ENCODE data around the gene IRX5.

DNA sequence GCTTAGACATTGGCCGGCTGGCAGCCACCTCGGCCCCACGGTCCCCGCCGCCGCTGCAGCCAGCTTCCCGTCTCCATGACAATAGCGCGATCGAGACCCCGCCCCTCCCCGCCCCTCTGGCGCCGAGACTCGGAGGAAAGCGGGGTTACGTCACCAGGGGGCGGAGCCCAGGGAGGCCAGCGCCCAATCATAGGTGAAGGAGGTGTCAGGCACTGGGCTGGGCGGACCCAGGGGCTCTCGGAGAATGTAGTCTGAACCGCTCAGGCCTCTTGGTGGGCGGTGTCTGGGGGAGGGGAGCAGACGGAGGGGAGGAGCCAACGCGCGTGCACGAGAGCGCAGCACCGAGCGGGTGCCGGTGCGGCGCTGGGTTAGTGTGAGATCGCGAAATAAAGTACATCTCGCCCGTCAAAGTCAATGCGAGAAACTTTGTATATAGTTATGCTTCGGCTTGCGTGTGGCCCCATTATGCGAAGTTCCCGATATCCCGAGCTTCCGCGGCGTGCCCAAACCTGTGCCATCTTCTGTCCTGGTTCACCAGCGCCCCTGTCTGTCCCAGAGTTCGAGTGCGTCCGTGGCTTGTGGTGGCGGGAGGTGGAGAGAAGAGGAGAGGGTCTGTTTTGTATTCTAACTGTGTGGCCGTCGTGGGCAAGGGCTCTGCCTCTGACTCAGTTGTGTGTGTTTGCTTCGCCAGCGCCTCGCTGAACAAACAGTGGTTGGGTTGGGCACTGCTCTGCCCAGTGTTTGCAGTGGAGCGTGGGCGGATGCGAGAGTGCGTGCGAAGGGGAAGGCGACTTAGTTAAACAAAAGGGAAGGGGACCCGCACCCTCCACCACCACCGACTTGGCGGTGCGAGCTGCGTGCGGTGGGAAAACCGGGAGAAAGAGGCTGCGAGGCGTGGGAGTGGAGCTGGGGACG lies 1.3 kb upstream of the IRX5 start:
- TF ChIP-seq, protein P1, sequence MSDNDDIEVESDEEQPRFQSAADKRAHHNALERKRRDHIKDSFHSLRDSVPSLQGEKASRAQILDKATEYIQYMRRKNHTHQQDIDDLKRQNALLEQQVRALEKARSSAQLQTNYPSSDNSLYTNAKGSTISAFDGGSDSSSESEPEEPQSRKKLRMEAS (IDR thresholded peaks at IDR 0.05), result no peak
- TF ChIP-seq, protein P2, sequence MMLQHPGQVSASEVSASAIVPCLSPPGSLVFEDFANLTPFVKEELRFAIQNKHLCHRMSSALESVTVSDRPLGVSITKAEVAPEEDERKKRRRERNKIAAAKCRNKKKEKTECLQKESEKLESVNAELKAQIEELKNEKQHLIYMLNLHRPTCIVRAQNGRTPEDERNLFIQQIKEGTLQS (IDR thresholded peaks at IDR 0.05), result no peak
- TF ChIP-seq, protein P3, sequence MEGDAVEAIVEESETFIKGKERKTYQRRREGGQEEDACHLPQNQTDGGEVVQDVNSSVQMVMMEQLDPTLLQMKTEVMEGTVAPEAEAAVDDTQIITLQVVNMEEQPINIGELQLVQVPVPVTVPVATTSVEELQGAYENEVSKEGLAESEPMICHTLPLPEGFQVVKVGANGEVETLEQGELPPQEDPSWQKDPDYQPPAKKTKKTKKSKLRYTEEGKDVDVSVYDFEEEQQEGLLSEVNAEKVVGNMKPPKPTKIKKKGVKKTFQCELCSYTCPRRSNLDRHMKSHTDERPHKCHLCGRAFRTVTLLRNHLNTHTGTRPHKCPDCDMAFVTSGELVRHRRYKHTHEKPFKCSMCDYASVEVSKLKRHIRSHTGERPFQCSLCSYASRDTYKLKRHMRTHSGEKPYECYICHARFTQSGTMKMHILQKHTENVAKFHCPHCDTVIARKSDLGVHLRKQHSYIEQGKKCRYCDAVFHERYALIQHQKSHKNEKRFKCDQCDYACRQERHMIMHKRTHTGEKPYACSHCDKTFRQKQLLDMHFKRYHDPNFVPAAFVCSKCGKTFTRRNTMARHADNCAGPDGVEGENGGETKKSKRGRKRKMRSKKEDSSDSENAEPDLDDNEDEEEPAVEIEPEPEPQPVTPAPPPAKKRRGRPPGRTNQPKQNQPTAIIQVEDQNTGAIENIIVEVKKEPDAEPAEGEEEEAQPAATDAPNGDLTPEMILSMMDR (IDR thresholded peaks at IDR 0.05 in 2 of 3, conservative IDR thresholded peaks at IDR 0.05 in 1 of 3; ENCODE audit: borderline replicate concordance in 1 of 3, insufficient read depth in 1 of 3, low read depth in 2 of 3, low read length in 2 of 3), result 0 out of 6 replicates have a peak, but pooled peaks of 1 of the 3 experiments have one; percentile 19
- TF ChIP-seq EZH2 (IDR thresholded peaks at IDR 0.05) (no peak), SIN3A (IDR thresholded peaks at IDR 0.05; ENCODE audit: low read depth) (no peak), EZH2phosphoT487 (IDR thresholded peaks at IDR 0.05; ENCODE audit: borderline replicate concordance) (no peak), POLR2A (IDR thresholded peaks at IDR 0.05; ENCODE audit: borderline replicate concordance, extremely low read depth, insufficient read depth, insufficient read length) (no peak), YY1 (IDR thresholded peaks at IDR 0.05; ENCODE audit: extremely low read depth, insufficient replicate concordance, low read depth, low read length) (no peak)
